GM21367 (cell line): ENCODE data around the gene SOX4.
"Not testable (repeated sequence)": the region's sequence is repeated elsewhere in the genome, so short reads cannot be mapped to it uniquely, and the experiment has no call there.

ENCODE experiments used
- ATAC-seq: cut with Tn5 transposase; IDR thresholded peaks from one replicate; pipeline ENCODE4 v1.9.1; 2021; ENCODE audit not compliant: unreplicated experiment

SOX4 gene

DNA sequence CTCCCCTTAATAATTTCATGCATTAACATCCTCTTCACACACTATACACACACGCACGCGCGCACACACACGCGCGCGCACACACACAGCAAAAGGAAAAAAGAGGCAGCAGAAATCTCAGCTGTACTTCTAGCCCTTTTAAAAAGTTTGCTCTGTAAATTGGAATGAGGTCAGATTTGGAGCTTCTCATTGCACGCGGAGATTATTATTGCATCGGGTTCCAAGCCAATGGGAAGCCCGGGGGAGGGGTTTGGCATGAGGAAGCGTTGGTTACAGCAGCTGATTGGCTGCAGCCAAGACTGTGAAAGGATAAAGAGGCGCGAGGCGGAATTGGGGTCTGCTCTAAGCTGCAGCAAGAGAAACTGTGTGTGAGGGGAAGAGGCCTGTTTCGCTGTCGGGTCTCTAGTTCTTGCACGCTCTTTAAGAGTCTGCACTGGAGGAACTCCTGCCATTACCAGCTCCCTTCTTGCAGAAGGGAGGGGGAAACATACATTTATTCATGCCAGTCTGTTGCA is at the start of gene SOX4:
Gene SOX4, plus strand, starts transcription at position 340 of the 515 bp plus-strand sequence. CDS start 784 bp downstream, outside the sequence.
- peak; percentile 64 for ATAC-seq

DNA sequence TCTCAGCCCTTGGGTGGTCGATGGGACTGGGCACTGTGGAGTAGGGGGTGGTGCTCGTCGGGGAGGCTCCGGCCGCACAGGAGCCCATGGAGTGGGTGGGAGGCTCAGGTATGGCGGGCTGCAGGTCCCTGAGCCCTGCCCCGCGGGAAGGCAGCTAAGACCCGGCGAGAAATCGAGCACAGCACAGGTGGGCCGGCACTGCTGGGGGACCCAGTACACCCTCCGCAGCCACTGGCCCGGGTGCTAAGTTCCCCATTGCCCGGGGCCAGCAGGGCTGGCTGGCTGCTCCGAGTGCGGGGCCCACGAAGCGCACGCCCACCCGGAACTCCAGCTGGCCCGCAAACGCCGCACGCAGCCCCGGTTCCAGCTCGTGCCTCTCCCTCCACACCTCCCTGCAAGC is 41.3 kb upstream of the SOX4 start:
- ATAC-seq: not testable (repeated sequence)

DNA sequence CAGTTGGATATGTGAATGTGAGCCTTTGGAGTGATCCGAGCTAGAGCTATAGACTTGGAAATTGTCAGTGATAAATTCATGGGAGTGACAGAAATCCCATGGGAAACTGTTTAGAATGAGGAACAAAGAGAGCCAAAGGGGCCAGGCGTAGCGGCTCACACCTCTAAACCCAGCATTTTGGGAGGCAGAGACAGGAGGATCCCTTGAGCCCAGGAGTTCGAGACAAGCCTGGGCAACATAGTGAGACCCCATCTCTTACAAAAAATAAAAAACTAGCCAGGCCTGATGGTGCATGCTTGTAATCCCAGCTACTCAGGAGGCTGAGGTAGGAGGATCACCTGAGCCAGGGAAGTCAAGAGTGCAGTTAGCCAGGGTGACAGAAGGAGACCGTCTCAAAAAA is 39.3 kb upstream of the SOX4 start:
- no peak for ATAC-seq

DNA sequence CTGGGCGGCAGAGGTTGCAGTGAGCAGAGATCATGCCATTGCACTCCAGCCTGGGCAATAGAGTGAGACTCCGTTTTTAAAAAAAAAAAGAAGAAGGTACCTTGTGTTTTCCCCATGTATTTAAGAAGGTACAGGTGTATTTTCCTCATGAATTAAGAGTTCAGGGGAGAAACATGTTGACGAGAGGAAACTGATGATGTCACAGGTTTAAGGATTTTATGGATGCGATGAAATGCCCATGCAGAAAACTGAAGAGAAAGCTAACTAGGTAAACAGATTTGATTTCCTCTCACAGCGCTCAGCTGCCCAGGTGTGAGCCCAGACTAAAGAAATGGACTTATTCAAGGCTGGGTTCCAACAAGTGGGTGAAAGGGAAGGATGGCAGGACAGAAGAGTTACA is 38.4 kb upstream of the SOX4 start:
- no peak for ATAC-seq

DNA sequence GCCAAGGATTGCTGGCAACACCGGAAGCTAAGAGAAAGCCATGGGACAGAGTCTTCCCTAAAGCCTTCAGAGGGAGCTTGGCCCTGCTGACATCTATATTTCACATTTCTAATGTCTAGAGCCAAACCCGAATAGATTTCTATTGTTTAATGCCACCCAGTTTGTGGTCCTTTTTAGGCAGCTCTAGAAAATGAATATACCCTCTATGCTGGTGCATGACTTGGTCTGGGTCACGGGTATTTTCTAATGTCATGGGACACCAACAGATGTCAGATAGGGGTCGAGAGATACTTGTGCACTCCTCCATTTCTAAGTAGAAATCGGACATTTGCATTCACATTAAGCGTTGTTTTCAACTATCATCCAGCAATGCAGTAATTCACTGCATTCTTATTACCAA is 37.0 kb upstream of the SOX4 start:
- no peak for ATAC-seq

DNA sequence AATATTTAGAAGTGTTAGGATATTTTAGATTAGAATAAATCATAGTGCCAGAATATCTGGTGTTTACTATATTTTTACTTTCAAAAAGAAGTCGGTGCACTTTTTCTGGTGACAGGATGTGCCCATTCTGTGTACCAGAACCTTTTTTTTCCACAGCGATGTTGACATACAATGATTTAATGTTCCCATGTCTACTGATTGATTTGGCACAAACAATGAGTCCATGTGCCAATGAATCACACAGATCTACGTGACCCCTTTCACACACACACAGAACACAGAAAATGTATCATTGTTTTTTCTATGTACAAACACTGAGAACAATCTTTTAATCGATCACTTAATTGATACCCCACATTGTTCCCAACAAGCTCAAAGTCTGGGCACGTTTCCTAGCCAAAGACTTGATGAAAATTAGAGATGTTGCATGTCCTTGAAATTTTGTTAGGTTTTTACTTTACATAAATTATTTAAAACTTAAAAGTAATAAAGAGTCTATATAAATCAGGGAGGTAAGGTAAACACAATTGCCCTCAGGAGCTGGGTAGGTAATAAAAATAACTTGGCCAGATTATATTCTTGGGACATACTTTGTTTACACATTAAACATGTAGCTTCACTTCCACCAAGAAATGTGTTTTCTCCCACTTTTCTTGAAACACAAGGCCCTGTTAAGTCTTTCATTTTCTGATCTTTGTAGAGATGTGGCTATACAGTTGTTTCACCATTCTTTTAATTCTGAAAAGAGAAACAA is 36.4 kb upstream of the SOX4 start:
- ATAC-seq: no peak

DNA sequence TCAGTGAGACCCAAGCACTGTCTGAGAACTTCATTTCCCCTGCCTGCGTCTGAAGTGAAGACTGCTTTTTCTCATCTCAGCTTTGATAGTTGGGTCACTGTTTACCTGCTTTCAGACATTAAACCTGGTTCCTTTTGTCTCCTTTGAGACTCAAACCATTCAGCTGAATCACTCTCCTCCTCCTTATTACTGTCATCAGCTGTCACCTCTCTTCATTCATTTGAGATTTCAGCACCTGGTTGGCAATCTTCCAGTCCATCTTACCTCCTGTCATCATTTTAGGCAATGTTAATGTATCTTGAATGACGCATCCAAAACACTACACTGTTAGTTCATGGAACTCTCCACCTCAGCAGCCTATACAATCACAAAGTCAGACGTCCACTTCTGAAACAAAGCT is 34.3 kb upstream of the SOX4 start:
- no peak for ATAC-seq

DNA sequence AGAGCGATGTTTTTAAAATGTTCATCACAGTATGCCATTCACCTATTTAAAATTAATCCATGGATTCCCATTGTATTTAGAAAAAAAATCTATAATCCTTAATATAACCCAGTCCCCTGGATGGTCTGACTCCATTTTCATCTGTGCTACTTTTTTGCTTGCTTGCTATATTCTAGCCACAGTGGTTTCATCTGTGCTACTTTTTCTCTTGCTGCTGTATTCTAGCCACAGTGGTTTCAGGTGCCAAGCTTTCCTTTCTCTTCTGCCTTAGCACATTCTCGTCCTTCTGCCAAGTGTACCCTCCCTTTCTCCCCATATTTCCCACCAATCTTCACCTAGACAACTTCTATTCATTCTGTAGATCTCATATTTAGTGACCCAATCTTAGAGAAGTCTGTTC is 33.3 kb upstream of the SOX4 start:
- no peak for ATAC-seq

DNA sequence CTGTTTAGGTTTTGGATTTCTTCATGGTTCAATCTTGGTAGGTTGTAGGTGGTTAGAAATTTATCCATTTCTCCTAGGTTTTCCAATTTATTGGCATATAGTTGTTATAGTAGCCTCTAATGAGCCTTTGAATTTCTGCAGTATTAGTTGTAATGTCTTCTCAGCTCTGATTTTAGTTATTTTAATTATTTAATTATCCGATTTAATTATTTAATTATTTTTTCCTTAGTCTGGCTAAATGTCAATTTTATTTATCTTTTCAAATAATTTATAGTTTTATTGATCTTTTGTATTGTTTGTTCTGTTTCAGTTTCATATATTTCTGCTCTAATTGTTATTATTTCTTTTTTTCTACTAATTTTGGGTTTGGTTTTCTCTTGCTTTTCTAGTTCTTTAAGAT is 28.1 kb upstream of the SOX4 start:
- no peak for ATAC-seq

DNA sequence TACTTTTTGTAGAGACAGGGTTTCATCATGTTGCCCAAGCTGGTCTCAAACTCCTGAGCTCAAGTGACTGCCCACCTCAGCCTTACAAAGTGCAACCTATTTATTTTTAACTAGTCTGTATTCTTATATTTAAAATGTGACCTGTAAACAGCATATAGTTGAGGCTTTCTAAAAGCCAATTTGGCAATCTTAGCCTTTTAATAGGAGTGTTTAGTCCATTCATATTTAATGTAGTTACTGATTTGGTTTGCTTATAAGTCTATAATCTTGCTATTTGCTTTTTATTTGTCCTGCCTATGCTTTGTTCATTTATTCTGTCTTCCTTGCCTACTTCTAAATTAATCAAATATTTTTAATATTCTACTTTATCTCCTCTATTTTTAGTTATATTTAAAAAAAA is 15.0 kb upstream of the SOX4 start:
- no peak for ATAC-seq

DNA sequence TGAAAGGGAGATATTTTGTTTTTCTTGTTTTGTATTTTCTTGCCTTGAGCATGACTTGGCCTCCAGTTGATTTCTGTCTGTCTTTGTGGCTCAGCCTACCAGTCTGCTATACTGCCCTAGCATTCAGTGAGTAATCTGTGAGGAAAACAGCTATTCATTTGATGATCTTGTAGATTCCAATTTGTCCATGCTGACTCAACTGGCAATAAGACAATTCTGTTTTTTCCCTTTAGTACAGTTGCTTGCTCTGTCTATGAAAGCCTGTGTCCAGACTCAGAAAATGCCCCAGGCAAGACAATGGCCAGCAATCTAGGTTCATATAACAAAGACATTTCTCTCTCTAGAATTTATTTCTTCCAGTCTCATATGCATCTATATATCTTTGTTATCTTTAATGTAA is 10.9 kb upstream of the SOX4 start:
- ATAC-seq: no peak

DNA sequence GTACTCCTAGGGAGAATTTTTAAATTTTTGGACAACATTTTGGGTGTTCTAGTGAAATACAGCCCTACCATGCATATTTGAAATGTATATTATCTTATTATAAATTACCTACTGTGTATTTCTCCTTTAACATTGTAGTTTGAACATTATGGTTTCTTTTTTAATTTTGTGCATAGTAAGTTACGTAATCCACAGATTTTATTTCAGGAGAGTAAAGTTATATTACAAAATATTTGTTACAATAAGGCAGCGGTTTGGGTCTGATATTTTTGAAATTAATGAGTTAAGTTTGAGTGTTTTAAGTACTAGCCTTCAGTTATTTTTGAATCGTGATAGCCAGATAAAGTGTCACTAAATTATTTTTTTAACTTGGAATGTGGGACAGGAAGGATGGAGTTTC is 7.3 kb upstream of the SOX4 start:
- no peak for ATAC-seq

DNA sequence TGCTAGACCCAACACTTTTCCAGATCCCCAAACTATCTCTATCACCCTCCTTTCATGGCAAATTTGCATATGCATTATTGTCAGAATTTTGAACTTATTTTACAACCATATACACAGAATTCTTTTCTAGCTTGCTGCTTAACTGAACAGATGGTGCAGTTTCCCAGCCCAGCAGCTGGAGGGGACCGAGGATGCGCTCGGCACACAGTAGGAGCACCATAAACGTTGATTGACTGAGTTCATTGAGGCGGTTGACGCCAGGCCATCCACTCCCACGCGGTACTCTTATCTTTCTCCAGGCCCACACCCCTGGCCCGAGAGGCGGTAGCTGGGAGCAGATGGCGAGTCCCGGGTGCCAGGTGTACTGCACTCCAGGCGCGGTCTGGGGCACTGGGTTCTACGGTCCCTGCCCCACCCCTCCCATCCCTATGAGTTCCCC is 6.8 kb upstream of the SOX4 start:
- ATAC-seq: peak; percentile 13

DNA sequence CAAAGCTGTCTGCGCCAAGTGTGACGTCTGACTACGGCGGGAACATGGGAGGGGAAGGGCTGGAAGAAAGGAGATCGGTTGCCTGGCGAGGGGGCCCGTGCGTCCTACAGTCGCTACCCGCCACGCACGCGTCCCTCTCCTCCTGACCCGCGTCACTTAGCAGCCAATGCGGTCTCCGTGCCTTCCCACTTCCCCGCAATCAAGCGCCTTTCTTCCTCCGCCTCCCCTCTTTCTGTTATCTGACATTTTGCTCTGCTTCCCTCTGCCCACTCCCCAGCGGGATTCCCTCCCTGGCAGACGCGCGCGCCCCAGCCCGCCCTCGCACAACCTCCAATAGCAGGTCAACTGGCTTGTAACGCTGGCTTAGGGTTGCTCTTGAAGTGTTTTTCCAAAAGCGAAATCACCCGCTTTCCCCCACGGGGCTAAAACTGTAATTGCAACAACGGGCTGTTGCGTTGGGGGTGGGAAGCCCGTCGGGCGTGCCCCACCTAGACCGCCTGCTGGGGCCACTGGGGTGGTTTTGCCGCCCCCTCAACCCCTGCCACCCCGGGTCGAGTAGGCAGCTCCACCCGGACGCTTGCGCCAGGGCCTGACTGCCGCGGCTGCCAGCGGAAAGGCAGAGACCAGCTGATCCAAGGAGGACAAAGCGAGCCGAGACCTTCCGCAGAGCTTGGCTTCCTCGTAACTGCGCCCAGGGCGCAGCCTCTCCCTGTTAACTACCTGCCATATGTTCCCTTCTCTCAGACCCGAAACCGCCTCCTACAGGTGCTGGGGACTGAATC is 6.2 kb upstream of the SOX4 start:
- ATAC-seq: peak; percentile 28

DNA sequence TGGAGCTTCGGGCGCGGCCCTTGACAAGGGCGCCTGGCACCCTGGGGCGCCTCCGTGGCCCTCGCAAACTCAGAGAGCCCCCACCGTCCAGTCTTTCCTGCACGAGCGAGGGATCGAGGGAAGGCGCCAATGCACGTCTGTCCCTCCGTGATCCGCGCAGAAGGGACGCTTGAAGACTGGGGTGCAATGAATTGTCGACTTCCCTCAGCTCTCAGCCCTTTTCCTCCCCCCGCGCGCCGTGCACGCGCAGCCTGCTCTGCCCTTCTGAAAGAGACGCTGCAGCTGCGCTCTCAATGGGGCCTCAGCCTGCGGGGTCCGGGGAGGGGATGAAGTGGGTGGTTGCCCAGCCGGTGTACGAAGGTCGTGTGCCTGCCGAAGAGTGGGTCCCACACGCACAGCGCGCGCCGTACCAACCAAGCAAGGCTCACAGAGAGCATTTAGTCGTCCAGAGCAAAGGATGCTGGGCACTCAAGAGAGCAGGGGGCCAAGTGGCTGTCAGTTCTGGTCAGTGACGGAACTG is 5.5 kb upstream of the SOX4 start:
- ATAC-seq: peak; percentile 29

DNA sequence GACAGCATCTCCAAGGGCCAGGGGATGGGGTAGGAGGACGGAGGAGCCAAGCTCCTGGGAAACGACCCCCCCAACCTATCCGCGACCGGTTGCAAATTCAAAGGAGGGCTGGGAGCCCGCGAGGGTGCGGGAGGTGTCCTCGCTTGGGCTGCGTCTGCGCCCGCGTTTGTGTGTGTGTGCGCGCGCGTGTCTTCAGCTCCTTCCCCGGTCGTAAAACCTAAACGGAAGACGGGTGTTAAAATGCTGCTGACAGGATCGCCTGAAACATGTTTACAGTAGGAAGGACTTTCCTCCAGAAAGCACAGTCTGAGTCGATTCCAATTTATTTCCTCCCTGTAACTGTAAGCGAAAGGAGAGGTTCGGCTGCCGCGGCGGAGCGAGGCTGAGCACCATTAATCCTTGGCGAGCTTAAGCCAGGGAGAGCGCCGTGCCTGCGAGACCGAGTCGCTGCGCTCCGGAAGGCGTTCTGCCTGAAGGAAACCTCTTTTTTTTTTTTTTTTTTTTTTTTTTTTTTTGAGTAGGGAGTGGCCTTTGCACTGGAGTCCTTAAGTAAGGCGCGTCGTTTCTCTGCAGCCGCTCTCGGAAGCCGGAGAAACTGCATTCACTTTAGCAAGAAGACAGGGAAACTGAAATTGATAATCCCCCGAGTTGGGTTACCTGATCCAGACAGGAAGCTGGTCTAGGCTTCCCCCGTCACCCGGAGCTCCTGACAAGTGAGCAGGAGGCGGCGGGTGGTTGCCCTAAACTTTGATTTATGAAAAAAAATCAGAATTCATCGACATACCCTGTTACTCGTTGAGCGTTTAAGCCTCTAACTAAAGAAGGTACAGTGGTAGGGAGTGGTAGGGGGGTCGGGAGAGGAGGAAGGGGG is 4.8 kb upstream of the SOX4 start:
- peak; percentile 18 for ATAC-seq

DNA sequence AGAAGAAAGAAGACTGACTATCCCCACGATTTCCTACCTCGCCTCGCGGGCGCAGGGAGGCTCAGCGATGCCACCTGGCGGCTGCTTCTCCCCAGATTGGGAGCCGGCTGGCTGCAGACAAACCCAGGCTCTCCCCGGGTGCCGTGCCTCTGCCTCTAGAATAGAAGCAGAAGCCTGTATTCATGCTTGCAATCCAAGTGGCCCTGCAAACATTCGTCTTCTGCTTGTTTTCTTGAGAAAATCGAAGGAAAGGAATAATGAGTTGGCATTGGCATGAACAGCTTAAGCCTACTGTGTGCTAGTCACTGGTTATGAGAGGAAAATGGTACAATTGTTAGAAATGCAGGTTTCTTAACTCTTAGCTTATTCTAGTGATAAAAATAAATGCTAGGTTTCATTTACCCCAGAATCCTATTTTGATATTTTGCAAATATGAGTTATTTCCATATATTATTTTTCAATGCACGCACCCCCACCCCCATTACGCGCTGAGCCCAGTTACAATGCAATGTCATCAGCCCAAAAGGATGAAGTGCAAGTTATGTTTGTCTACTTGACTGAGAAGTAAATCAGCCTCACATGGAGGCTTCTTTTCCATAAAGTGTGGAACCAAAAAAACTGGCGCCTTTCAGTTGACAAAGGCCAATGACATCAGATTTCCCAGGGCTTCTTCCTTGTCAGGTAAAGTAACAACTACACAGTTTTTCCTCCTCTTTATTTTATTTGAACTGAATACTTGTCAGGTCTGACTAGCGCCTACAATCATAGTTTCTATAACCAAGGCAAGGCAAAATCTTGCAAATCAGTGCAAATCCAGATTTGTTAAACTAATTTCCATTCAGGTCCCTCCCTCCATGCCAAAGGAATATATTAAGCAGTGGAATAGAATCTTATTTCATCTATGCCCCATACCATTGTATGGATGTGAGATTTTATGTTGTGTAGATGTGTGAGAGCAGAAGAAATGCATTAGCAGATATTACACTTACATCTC is 3.9 kb upstream of the SOX4 start:
- ATAC-seq: peak; percentile 22

DNA sequence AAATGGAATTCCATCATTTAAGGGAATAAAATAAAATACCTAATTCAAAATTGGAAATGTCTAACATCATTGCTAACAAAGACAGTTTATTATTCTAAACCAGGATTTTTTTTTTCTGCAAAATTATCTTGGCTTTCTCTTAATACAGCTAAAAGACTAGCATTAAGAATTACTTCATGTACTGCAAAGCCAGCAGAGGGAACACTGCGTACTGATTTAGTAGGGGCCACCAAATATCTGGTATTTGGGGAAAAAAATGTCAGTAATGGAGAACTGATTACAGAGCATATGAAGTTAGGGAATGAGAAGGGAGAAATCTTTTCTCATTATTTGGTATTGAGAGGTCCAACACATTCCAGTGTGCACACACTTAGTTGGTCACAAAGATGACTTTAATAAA is 3.2 kb upstream of the SOX4 start:
- ATAC-seq: no peak

DNA sequence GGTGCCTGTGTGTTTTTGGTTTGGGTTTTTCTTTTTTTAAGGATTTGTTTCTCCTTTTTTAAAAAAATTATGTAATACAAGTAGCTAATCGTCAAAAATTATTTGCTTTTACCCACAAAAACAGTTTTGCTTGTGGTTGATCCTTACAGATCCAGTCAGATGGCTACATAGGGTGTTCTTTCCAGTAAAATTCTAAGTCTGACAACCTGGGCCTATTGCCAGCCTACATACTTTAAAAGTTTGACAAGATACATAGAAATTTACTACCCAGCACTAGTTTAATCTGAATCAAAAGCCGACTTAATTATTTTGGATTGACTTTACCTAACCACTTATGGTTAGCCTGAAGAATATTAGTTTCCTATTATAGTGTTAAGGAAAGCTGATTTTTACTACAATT is 2.1 kb upstream of the SOX4 start:
- ATAC-seq: no peak

DNA sequence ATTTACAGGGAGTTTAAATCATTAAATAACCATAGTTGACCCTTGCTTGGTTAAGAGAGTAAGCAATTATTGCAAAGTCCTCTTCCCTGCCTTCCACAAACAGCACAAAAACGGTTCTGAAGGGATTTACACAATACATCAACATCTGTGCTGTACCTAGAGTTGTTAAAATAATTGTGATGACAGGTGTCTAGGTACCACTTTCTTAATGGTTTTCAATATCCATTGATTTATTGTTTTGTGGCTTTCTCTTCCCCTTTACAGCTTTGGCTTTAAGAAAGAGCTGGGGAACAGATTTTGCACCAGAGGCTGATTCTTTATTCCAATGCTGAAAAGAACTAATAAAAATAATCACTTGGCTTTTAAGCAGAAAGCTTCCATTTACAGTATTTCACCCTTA is 598 bp upstream of the SOX4 start:
- ATAC-seq: no peak
